ENCODE measurements around the gene CEP89. TPM values are rescaled to one million over a fixed set of nuclear protein-coding genes. Genes with fewer than 3 reads are reported as not detected.
"Not testable (repeated sequence)": the region's sequence is repeated elsewhere in the genome, so short reads cannot be mapped to it uniquely, and the experiment has no call there.

CEP89 gene
- total and polyA plus RNA-seq, 10 donors, result 5.9 to 16.0 (median 10.7) TPM

GRCh38 chr19:32945260-32945659, 26.5 kb downstream of the CEP89 start:
- 59 to 90% (median 73%) methylated on average over 3 of the region's 3 CpGs for WGBS, 5 donors
- Histone ChIP-seq H3K4me1 (no peaks in the 10 kb centered on the region), H3K27me3 (replicated peaks in 1 of 7) (no peaks in the 10 kb centered on the region), H3K27ac (no peak overlapping the region), H3K36me3 (peaks cover 0 to 100% (median 54%) of the 10 kb centered on the region in 6 donors), H3K4me3 (no peak overlapping the region), H3K9me3 (peaks cover 0 to 12% (median 0%) of the 10 kb centered on the region in 8 donors)
- no peak for DNase-seq
- TF ChIP-seq CTCF (IDR thresholded peaks at IDR 0.05 in 8 of 11, conservative IDR thresholded peaks at IDR 0.05 in 3 of 11), result no peak
- TF ChIP-seq POLR2AphosphoS5 (IDR thresholded peaks at IDR 0.05), result no peak
- TF ChIP-seq POLR2A (IDR thresholded peaks at IDR 0.05), result no peak
- intact Hi-C loops (cut with DNase I; ENCODE audit: low total_unique reads), result no loop called here

- H3K4me1 ChIP-seq; H3K27me3 ChIP-seq (replicated peaks in 1 of 7); DNase-seq; H3K27ac ChIP-seq; H3K4me3 ChIP-seq; intact Hi-C loops (cut with DNase I; ENCODE audit: low total_unique reads); H3K9me3 ChIP-seq: not testable (repeated sequence)
- H3K36me3 ChIP-seq, result peaks cover 0 to 100% (median 36%) of the 10 kb centered on the region in 6 donors
- WGBS, 5 donors, result 93 to 97% (median 95%) methylated on average over 5 of the region's 5 CpGs
Observed at GRCh38 chr19:32941273-32941672, 30.5 kb downstream of the CEP89 start.

GRCh38 chr19:32936065-32936464, 35.7 kb downstream of the CEP89 start:
- intact Hi-C loops (cut with DNase I; ENCODE audit: low total_unique reads), result no loop called here

GRCh38 chr19:32935629-32936028, 36.1 kb downstream of the CEP89 start:
- no peak for TF ChIP-seq CTCF (IDR thresholded peaks at IDR 0.05 in 8 of 11, conservative IDR thresholded peaks at IDR 0.05 in 3 of 11)
- TF ChIP-seq POLR2AphosphoS5 (IDR thresholded peaks at IDR 0.05), result no peak
- no peak for TF ChIP-seq POLR2A (IDR thresholded peaks at IDR 0.05)
- intact Hi-C loops (cut with DNase I; ENCODE audit: low total_unique reads), result no loop called here
- WGBS, 5 donors, result 80 to 98% (median 91%) methylated on average over 5 to 9 of the region's 9 CpGs

More at GRCh38 chr19:32936065-32936464, 35.7 kb downstream of the CEP89 start:
- 93 to 100% (median 97%) methylated on average over 3 to 8 of the region's 8 CpGs for WGBS, 5 donors
- H3K27ac ChIP-seq, result no peak overlapping the region
- no peak for TF ChIP-seq CTCF (IDR thresholded peaks at IDR 0.05 in 8 of 11, conservative IDR thresholded peaks at IDR 0.05 in 3 of 11)
- TF ChIP-seq POLR2A (IDR thresholded peaks at IDR 0.05), result no peak
- no peak for TF ChIP-seq POLR2AphosphoS5 (IDR thresholded peaks at IDR 0.05)
- peaks cover 0 to 99% (median 33%) of the 10 kb centered on the region in 6 donors for H3K36me3 ChIP-seq
- H3K9me3 ChIP-seq, result no peaks in the 10 kb centered on the region
- H3K4me1 ChIP-seq, result no peaks in the 10 kb centered on the region
- H3K27me3 ChIP-seq (replicated peaks in 1 of 7), result no peaks in the 10 kb centered on the region
- no peak overlapping the region for H3K4me3 ChIP-seq
- DNase-seq, result no peak

GRCh38 chr19:32933571-32933970, 38.2 kb downstream of the CEP89 start:
- no peak for TF ChIP-seq POLR2A (IDR thresholded peaks at IDR 0.05)
- TF ChIP-seq POLR2AphosphoS5 (IDR thresholded peaks at IDR 0.05), result no peak
- TF ChIP-seq CTCF (IDR thresholded peaks at IDR 0.05 in 8 of 11, conservative IDR thresholded peaks at IDR 0.05 in 3 of 11), result no peak
- H3K27ac ChIP-seq, result no peak overlapping the region
- no peak overlapping the region for H3K4me3 ChIP-seq
- H3K27me3 ChIP-seq (replicated peaks in 1 of 7), result no peaks in the 10 kb centered on the region
- intact Hi-C loops (cut with DNase I; ENCODE audit: low total_unique reads), result no loop called here
- DNase-seq, result no peak
- WGBS, 5 donors, result 90 to 94% (median 91%) methylated on average over 3 of the region's 3 CpGs
- H3K36me3 ChIP-seq, result peaks cover 0 to 99% (median 51%) of the 10 kb centered on the region in 6 donors
- H3K4me1 ChIP-seq, result no peaks in the 10 kb centered on the region
- H3K9me3 ChIP-seq, result peaks cover 0 to 7% (median 4%) of the 10 kb centered on the region in 8 donors

More at GRCh38 chr19:32935629-32936028, 36.1 kb downstream of the CEP89 start:
- peaks cover 0 to 99% (median 37%) of the 10 kb centered on the region in 6 donors for H3K36me3 ChIP-seq
- H3K27ac ChIP-seq, result no peak overlapping the region
- no peaks in the 10 kb centered on the region for H3K27me3 ChIP-seq (replicated peaks in 1 of 7)
- DNase-seq, result no peak
- no peaks in the 10 kb centered on the region for H3K4me1 ChIP-seq
- H3K9me3 ChIP-seq, result no peaks in the 10 kb centered on the region
- no peak overlapping the region for H3K4me3 ChIP-seq
